ENCODE data around the gene RMDN3. TPM values are rescaled to one million over a fixed set of nuclear protein-coding genes. Genes with fewer than 3 reads are reported as not detected.

The RMDN3 gene
- total and polyA plus RNA-seq, 2 donors = 15.0 to 27.0 TPM

DNA sequence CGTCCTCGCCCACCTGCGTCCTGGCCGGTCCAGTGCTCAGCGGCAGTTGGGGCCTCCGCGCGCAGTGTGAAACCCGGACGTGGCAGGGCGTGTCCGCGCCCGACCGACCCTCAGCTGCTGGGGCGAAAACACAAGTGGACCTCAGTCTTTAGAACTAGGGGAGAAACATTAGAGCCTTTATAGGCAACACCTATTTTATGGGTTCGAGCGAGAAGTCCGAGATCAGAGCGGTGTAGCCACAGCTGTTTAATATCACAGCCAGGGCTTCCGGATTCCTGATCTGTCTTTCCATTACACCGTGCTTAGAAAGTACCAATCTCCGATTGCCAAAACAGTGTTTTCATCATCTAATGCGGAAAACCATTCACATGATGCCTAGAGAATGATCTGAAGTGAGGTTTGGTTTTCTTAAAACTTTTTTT is 59.6 kb downstream of the RMDN3 start:
- DNase-seq (ENCODE audit: low read depth in 6 of 9, low spot score in 9 of 9) = peak in 2 of 9 donors; percentile 7 to 43
- peak overlapping the region; percentile 87 to 91 for H3K4me3 ChIP-seq (ENCODE audit: low read length in 2 of 2)
- H3K36me3 ChIP-seq (ENCODE audit: control insufficient read depth in 2 of 2, insufficient read depth in 2 of 2, low read length in 1 of 2) = peaks cover 12 to 18% of the 10 kb centered on the region in 2 donors
- WGBS = under 1% methylated on average over 24 of the region's 24 CpGs
- H3K27me3 ChIP-seq (ENCODE audit: control insufficient read depth in 2 of 2, insufficient read depth in 1 of 2, low read length in 1 of 2) = no peaks in the 10 kb centered on the region
- peaks cover 13 to 17% of the 10 kb centered on the region in 2 donors for H3K4me1 ChIP-seq (ENCODE audit: control insufficient read depth in 2 of 2, insufficient read depth in 2 of 2, low read length in 2 of 2)
- peak overlapping the region in 1 of 2 donors; percentile 100 for H3K27ac ChIP-seq (ENCODE audit: low read depth in 1 of 2, low read length in 1 of 2)
- H3K9me3 ChIP-seq (ENCODE audit: control insufficient read depth in 2 of 2, insufficient read depth in 1 of 2, low read length in 1 of 2) = no peaks in the 10 kb centered on the region

DNA sequence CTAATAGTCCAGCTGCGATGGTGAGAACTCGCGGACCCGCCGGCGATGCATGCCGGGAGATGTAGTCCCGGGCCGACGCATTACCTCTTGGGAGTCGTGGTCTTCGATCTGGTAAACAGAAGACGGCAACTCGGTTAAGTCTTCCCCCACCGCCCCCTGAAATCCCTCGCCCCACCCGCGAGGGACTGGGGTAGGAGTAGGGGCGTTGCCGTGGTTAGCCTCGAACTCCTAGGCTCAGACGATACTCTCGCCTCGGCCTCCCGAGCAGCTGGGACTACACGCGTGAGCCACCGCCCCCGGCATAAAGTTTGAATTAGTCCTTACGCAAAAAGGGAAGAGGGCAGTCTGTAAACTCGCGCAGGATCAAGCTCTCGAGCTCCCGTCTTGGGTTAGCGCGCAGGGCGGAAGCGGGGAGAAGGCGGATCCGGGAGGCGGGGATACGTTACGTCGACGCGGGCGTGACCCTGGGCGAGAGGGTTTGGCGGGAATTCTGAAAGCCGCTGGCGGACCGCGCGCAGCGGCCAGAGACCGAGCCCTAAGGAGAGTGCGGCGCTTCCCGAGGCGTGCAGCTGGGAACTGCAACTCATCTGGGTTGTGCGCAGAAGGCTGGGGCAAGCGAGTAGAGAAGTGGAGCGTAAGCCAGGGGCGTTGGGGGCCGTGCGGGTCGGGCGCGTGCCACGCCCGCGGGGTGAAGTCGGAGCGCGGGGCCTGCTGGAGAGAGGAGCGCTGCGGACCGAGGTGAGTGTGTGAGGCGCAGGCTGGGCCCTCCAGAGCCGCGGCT is 60.2 kb downstream of the RMDN3 start, which contains the start of gene RAD51:
Gene RAD51, plus strand, starts transcription at position 487 of the 781 bp plus-strand sequence. CDS start 3,585 bp downstream, outside the sequence.
- Histone ChIP-seq H3K27ac (ENCODE audit: low read depth in 1 of 2, low read length in 1 of 2) (peak within 1 kb of the TSS; percentile 100), H3K4me3 (ENCODE audit: low read length in 2 of 2) (peak within 1 kb of the TSS; percentile 87 to 91), H3K9me3 (ENCODE audit: control insufficient read depth in 2 of 2, insufficient read depth in 1 of 2, low read length in 1 of 2) (no peaks in the 10 kb centered on the region), H3K4me1 (ENCODE audit: control insufficient read depth in 2 of 2, insufficient read depth in 2 of 2, low read length in 2 of 2) (peaks cover 13 to 17% of the 10 kb centered on the region in 2 donors), H3K36me3 (ENCODE audit: control insufficient read depth in 2 of 2, insufficient read depth in 2 of 2, low read length in 1 of 2) (peaks cover 10 to 12% of the 10 kb centered on the region in 2 donors), H3K27me3 (ENCODE audit: control insufficient read depth in 2 of 2, insufficient read depth in 1 of 2, low read length in 1 of 2) (no peaks in the 10 kb centered on the region)
- WGBS = under 1% methylated on average over 81 of the region's 81 CpGs
- peak; percentile 83 to 96 (median 92) for DNase-seq (ENCODE audit: low read depth in 6 of 9, low spot score in 9 of 9)

DNA sequence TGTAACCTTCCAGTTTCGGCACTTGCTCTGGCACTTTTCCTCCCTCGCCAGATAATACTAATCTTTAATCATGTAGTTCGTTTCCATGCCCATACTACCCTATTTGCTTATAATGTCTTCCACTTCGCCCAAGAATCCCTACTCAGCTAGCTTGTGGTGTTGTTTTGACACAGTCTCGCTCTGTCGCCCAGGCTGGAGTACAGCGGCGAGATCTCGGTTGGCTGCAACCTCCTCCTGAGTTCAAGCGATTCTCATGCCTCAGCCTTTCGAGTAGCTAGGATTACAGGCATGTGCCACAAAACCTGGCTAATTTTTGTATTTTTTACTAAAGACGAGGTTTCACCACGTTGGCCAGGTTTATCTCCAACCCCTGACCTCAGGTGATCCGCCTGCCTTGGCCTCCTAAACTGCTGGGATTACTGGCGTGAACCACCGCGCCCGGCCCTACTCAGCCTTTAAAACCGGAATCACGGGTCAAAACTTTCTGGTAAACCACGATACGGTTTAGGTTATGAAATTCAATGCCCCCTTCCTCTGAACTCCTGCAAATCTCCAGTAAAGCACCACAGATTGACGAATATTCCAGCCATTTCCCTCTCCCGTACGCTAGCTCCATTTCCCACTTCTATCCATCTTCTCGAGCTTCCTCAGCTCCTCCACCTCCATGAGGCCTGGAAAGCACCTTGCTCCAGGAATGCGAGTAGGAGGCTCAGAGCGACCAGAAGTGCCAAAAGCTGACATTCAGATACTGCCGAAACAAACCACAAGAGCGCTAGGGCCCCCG is 61.0 kb downstream of the RMDN3 start:
- WGBS = 33% methylated on average over 31 of the region's 31 CpGs
- H3K36me3 ChIP-seq (ENCODE audit: control insufficient read depth in 2 of 2, insufficient read depth in 2 of 2, low read length in 1 of 2) = peaks cover 5 to 6% of the 10 kb centered on the region in 2 donors
- H3K4me1 ChIP-seq (ENCODE audit: control insufficient read depth in 2 of 2, insufficient read depth in 2 of 2, low read length in 2 of 2) = peaks cover 13 to 17% of the 10 kb centered on the region in 2 donors
- DNase-seq (ENCODE audit: low read depth in 6 of 9, low spot score in 9 of 9) = no peak
- H3K9me3 ChIP-seq (ENCODE audit: control insufficient read depth in 2 of 2, insufficient read depth in 1 of 2, low read length in 1 of 2) = no peaks in the 10 kb centered on the region
- H3K4me3 ChIP-seq (ENCODE audit: low read length in 2 of 2) = peak overlapping the region; percentile 87 to 91
- H3K27me3 ChIP-seq (ENCODE audit: control insufficient read depth in 2 of 2, insufficient read depth in 1 of 2, low read length in 1 of 2) = no peaks in the 10 kb centered on the region
- peak overlapping the region; percentile 100 for H3K27ac ChIP-seq (ENCODE audit: low read depth in 1 of 2, low read length in 1 of 2)

GRCh38 chr15:40691737-40692136 is 63.3 kb downstream of the RMDN3 start:
- H3K27me3 ChIP-seq (ENCODE audit: control insufficient read depth in 2 of 2, insufficient read depth in 1 of 2, low read length in 1 of 2) = no peaks in the 10 kb centered on the region
- DNase-seq (ENCODE audit: low read depth in 6 of 9, low spot score in 9 of 9) = no peak
- peaks cover 13 to 17% of the 10 kb centered on the region in 2 donors for H3K4me1 ChIP-seq (ENCODE audit: control insufficient read depth in 2 of 2, insufficient read depth in 2 of 2, low read length in 2 of 2)
- 98% methylated on average over 4 of the region's 4 CpGs for WGBS
- peaks cover 0 to 5% of the 10 kb centered on the region in 2 donors for H3K36me3 ChIP-seq (ENCODE audit: control insufficient read depth in 2 of 2, insufficient read depth in 2 of 2, low read length in 1 of 2)
- H3K27ac ChIP-seq (ENCODE audit: low read depth in 1 of 2, low read length in 1 of 2) = no peak overlapping the region
- H3K4me3 ChIP-seq (ENCODE audit: low read length in 2 of 2) = no peak overlapping the region
- H3K9me3 ChIP-seq (ENCODE audit: control insufficient read depth in 2 of 2, insufficient read depth in 1 of 2, low read length in 1 of 2) = no peaks in the 10 kb centered on the region

- no peak overlapping the region for H3K4me3 ChIP-seq (ENCODE audit: low read length in 2 of 2)
- H3K4me1 ChIP-seq (ENCODE audit: control insufficient read depth in 2 of 2, insufficient read depth in 2 of 2, low read length in 2 of 2) = peaks cover 8% of the 10 kb centered on the region in 2 donors
- no peaks in the 10 kb centered on the region for H3K27me3 ChIP-seq (ENCODE audit: control insufficient read depth in 2 of 2, insufficient read depth in 1 of 2, low read length in 1 of 2)
- H3K9me3 ChIP-seq (ENCODE audit: control insufficient read depth in 2 of 2, insufficient read depth in 1 of 2, low read length in 1 of 2) = no peaks in the 10 kb centered on the region
- peaks cover 0 to 5% of the 10 kb centered on the region in 2 donors for H3K36me3 ChIP-seq (ENCODE audit: control insufficient read depth in 2 of 2, insufficient read depth in 2 of 2, low read length in 1 of 2)
- no peak overlapping the region for H3K27ac ChIP-seq (ENCODE audit: low read depth in 1 of 2, low read length in 1 of 2)
- WGBS = 97% methylated on average over 9 of the region's 9 CpGs
- DNase-seq (ENCODE audit: low read depth in 6 of 9, low spot score in 9 of 9) = no peak
These were observed 65.9 kb downstream of the RMDN3 start for GRCh38 chr15:40688932-40689799.

Other genes with a start within 250 kb of the RMDN3 start
- 21.2 TPM for gene CCDC32, start 190.2 kb downstream of the RMDN3 start, total RNA-seq
- gene CCDC32, start 190.2 kb downstream of the RMDN3 start, polyA plus RNA-seq = 39.2 TPM
- 10.7 TPM for gene RPUSD2, start 186.0 kb downstream of the RMDN3 start, total RNA-seq
- 15.2 TPM for gene RPUSD2, start 186.0 kb downstream of the RMDN3 start, polyA plus RNA-seq
- gene KNL1, start 161.0 kb downstream of the RMDN3 start, total RNA-seq = 25.8 TPM
- 2.4 TPM for gene KNL1, start 161.0 kb downstream of the RMDN3 start, polyA plus RNA-seq
- gene RAD51, start 60.1 kb downstream of the RMDN3 start, total RNA-seq = 12.3 TPM
- 1.2 TPM for gene RAD51, start 60.1 kb downstream of the RMDN3 start, polyA plus RNA-seq
- 57.0 TPM for gene GCHFR, start 8.8 kb upstream of the RMDN3 start, total RNA-seq
- gene GCHFR, start 8.8 kb upstream of the RMDN3 start, polyA plus RNA-seq = 33.7 TPM
- gene C15orf62, start 14.7 kb upstream of the RMDN3 start, total RNA-seq = 1.1 TPM
- 1.8 TPM for gene C15orf62, start 14.7 kb upstream of the RMDN3 start, polyA plus RNA-seq
- 16.9 TPM for gene ZFYVE19, start 51.8 kb upstream of the RMDN3 start, total RNA-seq
- gene ZFYVE19, start 51.8 kb upstream of the RMDN3 start, polyA plus RNA-seq = 43.5 TPM
- gene DNAJC17, start 52.2 kb upstream of the RMDN3 start, total RNA-seq = 45.0 TPM
- 62.9 TPM for gene DNAJC17, start 52.2 kb upstream of the RMDN3 start, polyA plus RNA-seq
- gene PPP1R14D, start 73.5 kb upstream of the RMDN3 start, total RNA-seq = 0.14 TPM
- 1.2 TPM for gene PPP1R14D, start 73.5 kb upstream of the RMDN3 start, polyA plus RNA-seq
- gene SPINT1, start 88.8 kb upstream of the RMDN3 start, total RNA-seq = 9.2 TPM
- 33.8 TPM for gene SPINT1, start 88.8 kb upstream of the RMDN3 start, polyA plus RNA-seq
- gene RHOV, start 119.0 kb upstream of the RMDN3 start, total RNA-seq = 3.4 TPM
- gene RHOV, start 119.0 kb upstream of the RMDN3 start, polyA plus RNA-seq = 15.3 TPM
- 12.4 TPM for gene VPS18, start 139.2 kb upstream of the RMDN3 start, total RNA-seq
- gene VPS18, start 139.2 kb upstream of the RMDN3 start, polyA plus RNA-seq = 10.3 TPM
- 5.2 TPM for gene DLL4, start 174.1 kb upstream of the RMDN3 start, total RNA-seq
- 5.9 TPM for gene DLL4, start 174.1 kb upstream of the RMDN3 start, polyA plus RNA-seq
- gene CHAC1, start 198.2 kb upstream of the RMDN3 start, total RNA-seq = 0.47 TPM
- 1.9 TPM for gene CHAC1, start 198.2 kb upstream of the RMDN3 start, polyA plus RNA-seq